Body of pancreas (tissue), 4 donors: ENCODE measurements around the gene KCND1.

Experiments used
- POLR2A ChIP-seq, 3 donors: fragments of 450-650 bp; IDR thresholded peaks; one replicate each; pipeline ENCODE4 v1.6.1; 2016; ENCODE audit warnings: antibody characterized with exemption in 3 of 3, mild to moderate bottlenecking in 2 of 3
- TF ChIP-seq, protein P1 (sequence below), 7 experiments: fragments of 450-650 bp in 4 of 7; fragments of 200-600 bp in 3 of 7; sonication (generic) in 3 of 7; IDR thresholded peaks; one replicate each; pipeline ENCODE4 v1.5.1; 2016 to 2019; ENCODE audit warnings: antibody characterized with exemption in 7 of 7

DNA sequence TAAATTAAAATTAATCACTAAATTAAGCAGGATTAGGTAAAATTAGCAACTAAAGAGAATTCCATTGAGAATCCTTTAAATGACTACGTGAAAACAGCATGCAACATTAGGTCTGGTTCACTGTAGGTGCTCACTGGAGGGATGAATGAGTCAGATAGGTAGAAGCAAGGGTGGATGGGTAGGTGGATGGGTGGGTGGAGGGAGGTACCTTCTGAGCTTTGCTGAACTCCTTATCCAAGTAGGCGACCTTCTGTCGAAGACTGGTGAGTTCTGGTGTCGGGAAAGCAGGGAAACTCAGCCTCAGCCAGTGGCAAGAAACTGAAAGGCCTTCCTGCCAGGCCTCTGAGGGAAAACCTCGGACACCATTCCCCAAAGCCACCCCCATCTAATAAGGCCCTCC lies 27.4 kb upstream of the KCND1 start:
- TF ChIP-seq, protein P1, sequence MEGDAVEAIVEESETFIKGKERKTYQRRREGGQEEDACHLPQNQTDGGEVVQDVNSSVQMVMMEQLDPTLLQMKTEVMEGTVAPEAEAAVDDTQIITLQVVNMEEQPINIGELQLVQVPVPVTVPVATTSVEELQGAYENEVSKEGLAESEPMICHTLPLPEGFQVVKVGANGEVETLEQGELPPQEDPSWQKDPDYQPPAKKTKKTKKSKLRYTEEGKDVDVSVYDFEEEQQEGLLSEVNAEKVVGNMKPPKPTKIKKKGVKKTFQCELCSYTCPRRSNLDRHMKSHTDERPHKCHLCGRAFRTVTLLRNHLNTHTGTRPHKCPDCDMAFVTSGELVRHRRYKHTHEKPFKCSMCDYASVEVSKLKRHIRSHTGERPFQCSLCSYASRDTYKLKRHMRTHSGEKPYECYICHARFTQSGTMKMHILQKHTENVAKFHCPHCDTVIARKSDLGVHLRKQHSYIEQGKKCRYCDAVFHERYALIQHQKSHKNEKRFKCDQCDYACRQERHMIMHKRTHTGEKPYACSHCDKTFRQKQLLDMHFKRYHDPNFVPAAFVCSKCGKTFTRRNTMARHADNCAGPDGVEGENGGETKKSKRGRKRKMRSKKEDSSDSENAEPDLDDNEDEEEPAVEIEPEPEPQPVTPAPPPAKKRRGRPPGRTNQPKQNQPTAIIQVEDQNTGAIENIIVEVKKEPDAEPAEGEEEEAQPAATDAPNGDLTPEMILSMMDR (IDR thresholded peaks at IDR 0.05), result no peak
- no peak for TF ChIP-seq POLR2A (IDR thresholded peaks at IDR 0.05)
